Fibroblast of mammary gland (primary cell): ENCODE measurements around the gene EHD4.

Source experiments
- DNase-seq: peaks from one replicate; pipeline ENCODE4 v3.0.0-alpha.2; 2010; ENCODE audit warnings: low read depth
- H3K4me3 ChIP-seq: 2 replicates; pipeline ENCODE4 v1.5.1; 2011; ENCODE audit warnings: low read depth, mild to moderate bottlenecking, low read length, moderate library complexity; ENCODE audit not compliant: control insufficient read depth
- CTCF ChIP-seq: conservative IDR thresholded peaks from 2 replicates; pipeline ENCODE4 v1.5.1; 2011; ENCODE audit warnings: low read depth, low read length, inconsistent platforms; ENCODE audit not compliant: control insufficient read depth, insufficient read depth

Gene EHD4

GRCh38 chr15:41917767-41918430, 54.5 kb downstream of the EHD4 start:
- DNase-seq = peak; percentile 71
- no peak overlapping the region for H3K4me3 ChIP-seq
- TF ChIP-seq CTCF = no peak

- no peak for TF ChIP-seq CTCF
- no peak for DNase-seq
- no peak overlapping the region for H3K4me3 ChIP-seq
Measured at GRCh38 chr15:41915255-41915994, 56.9 kb downstream of the EHD4 start.

- no peak for TF ChIP-seq CTCF
- DNase-seq = no peak
- H3K4me3 ChIP-seq = no peak overlapping the region
Measured at GRCh38 chr15:41914411-41914810, 57.9 kb downstream of the EHD4 start.

GRCh38 chr15:41913256-41913655, 59.1 kb downstream of the EHD4 start:
- no peak for TF ChIP-seq CTCF

GRCh38 chr15:41911691-41912345, 60.5 kb downstream of the EHD4 start:
- no peak overlapping the region for H3K4me3 ChIP-seq
- no peak for TF ChIP-seq CTCF
- no peak for DNase-seq

More at GRCh38 chr15:41913256-41913655, 59.1 kb downstream of the EHD4 start:
- no peak for DNase-seq
- no peak overlapping the region for H3K4me3 ChIP-seq

- no peak overlapping the region for H3K4me3 ChIP-seq
- no peak for TF ChIP-seq CTCF
- no peak for DNase-seq
Measured at GRCh38 chr15:41908736-41909461, 63.5 kb downstream of the EHD4 start.
